MCF 10A (cell line): Measurements from ENCODE around the gene KRT6C. TPM values are rescaled to one million over a fixed set of nuclear protein-coding genes. Genes with fewer than 3 reads are reported as not detected.
A peak's percentile ranks its signal among the peaks of the same experiment; 100 is the strongest.

Source experiments
- BruUV-seq: library from RNA; stranded (reverse); fragments of 400-500 nt; replicated peaks from 2 replicates; lab custom pipeline; 2021; lab: Mats Ljungman, UMichigan
- CTCF ChIA-PET: fragments of 300-600 bp; sonication (Branson Sonifier 250); formaldehyde crosslinking; extraction: SDS; loops from one replicate; lab custom pipeline; 2021; ENCODE audit warnings: antibody characterized with exemption, inconsistent platforms; lab: Yijun Ruan, JAX
- POLR2A ChIA-PET: fragments of 300-600, 350-650 bp; sonication (Branson Sonifier 250); formaldehyde crosslinking; extraction: SDS; loops from one replicate; lab custom pipeline; 2020; ENCODE audit warnings: antibody characterized with exemption, inconsistent platforms; lab: Yijun Ruan, JAX
- DNase-seq: peaks from one replicate; pipeline ENCODE4 v3.0.0-alpha.2; 2018; ENCODE audit not compliant: unreplicated experiment
- H3K27ac Mint-ChIP-seq: one replicate; pipeline ENCODE4 v1.8.0; 2022; ENCODE audit warnings: mild to moderate bottlenecking, low read depth, mixed read lengths; ENCODE audit not compliant: unreplicated experiment
- H3K27me3 Mint-ChIP-seq: one replicate; pipeline ENCODE4 v1.8.0; 2022; ENCODE audit warnings: mixed read lengths; ENCODE audit not compliant: insufficient read depth, unreplicated experiment
- H3K36me3 Mint-ChIP-seq: one replicate; pipeline ENCODE4 v1.8.0; 2022; ENCODE audit warnings: mild to moderate bottlenecking, moderate library complexity, mixed read lengths; ENCODE audit not compliant: insufficient read depth, unreplicated experiment
- H3K4me1 Mint-ChIP-seq: one replicate; pipeline ENCODE4 v1.8.0; 2022; ENCODE audit warnings: mixed read lengths; ENCODE audit not compliant: insufficient read depth, unreplicated experiment
- H3K4me3 Mint-ChIP-seq: one replicate; pipeline ENCODE4 v1.8.0; 2022; ENCODE audit warnings: mild to moderate bottlenecking, moderate library complexity, mixed read lengths; ENCODE audit not compliant: unreplicated experiment
- H3K9me3 Mint-ChIP-seq: one replicate; pipeline ENCODE4 v1.8.0; 2022; ENCODE audit warnings: mixed read lengths; ENCODE audit not compliant: unreplicated experiment
- CTCF ChIP-seq: fragments of 200-600 bp; IDR thresholded peaks from one replicate; pipeline ENCODE4 v1.8.0; 2022; ENCODE audit warnings: antibody characterized with exemption, mild to moderate bottlenecking; ENCODE audit not compliant: unreplicated experiment
- intact Hi-C: fragments of 100-400 bp; cut with micrococcal nuclease; formaldehyde crosslinking; loops from 2 replicates; pipeline ENCODE4 v1.14.1; 2022
- total RNA-seq: library from RNA; stranded (reverse); gene quantifications from 2 replicates; pipeline ENCODE4 v1.2.3, GENCODE V29; 2022

The KRT6C gene
- total RNA-seq, 1 experiment from 2014 or later = 0.19 TPM

DNA sequence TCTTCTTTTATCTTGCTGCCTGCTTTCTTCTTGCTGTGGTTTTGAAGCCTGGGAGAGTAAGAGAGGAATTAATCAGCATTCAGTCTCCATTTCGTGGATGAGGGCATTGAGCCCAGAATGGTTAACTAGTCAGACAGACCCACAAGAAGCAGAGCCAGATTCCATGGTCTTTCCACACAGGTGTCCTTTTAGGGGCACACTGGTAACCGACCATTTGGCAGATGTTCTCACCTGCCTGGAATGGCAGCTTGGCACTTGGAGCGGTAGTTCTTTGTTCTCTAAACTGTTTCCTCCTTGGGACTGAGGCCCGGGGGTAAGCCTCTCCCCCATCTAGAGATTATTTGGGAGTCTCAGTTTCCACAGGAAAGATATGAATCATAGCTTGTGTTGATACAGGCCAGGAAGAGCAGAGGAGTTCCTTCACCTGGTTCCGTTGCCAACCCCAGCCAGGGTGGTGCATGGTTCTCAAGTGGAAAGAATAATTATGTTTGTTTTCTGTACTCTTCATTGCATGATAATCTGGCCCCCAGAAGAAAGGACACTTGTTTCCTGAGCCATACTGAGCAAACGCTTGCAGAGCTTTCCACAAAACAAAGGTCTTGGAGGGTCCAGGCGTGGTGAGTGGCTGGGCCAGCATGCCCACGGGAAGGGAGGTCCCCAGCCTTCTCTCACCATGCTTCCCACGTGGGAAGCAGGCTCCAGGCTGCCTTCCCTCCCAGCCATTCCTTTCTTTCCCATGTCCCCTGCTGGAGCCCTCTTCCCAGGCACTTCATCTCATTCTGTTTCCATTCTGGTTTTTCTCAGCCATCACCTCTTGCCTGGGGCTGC is 37.4 kb downstream of the KRT6C start:
- TF ChIP-seq CTCF = no peak
- no TSS peak for BruUV-seq
- Mint-ChIP-seq H3K27ac (no peak overlapping the region), H3K27me3 (peaks cover 18% of the 10 kb centered on the region), H3K9me3 (no peaks in the 10 kb centered on the region), H3K36me3 (no peaks in the 10 kb centered on the region), H3K4me3 (no peak overlapping the region), H3K4me1 (peaks cover 32% of the 10 kb centered on the region)
- CTCF ChIA-PET = interaction anchor here (0.6 to 1.0 kb wide), 3 partner anchors 63 to 497 kb away, joined by 3 to 4 read pairs (median 4); no protein-coding TSS in a partner anchor
- POLR2A ChIA-PET = interaction anchor here (1.0 kb wide), 1 partner anchor 59 kb away, joined by 5 read pairs; no protein-coding TSS in a partner anchor
- DNase-seq = peak; percentile 83
- intact Hi-C loops = no loop called here

- no peak for TF ChIP-seq CTCF
- intact Hi-C loops = no loop called here
- ChIA-PET POLR2A (interaction anchor here (0.9 to 1.2 kb wide), 3 partner anchors 8 to 59 kb away, joined by 4 to 5 read pairs (median 5); no protein-coding TSS in a partner anchor), CTCF (interaction anchor here (0.6 to 0.7 kb wide), 3 partner anchors 17 to 497 kb away, joined by 3 to 4 read pairs (median 3); no protein-coding TSS in a partner anchor)
- H3K27me3 Mint-ChIP-seq = peaks cover 23% of the 10 kb centered on the region
- no peak for DNase-seq
- no peaks in the 10 kb centered on the region for H3K9me3 Mint-ChIP-seq
- H3K4me3 Mint-ChIP-seq = no peak overlapping the region
- H3K27ac Mint-ChIP-seq = no peak overlapping the region
- BruUV-seq = no TSS peak
- no peaks in the 10 kb centered on the region for H3K36me3 Mint-ChIP-seq
- peaks cover 26% of the 10 kb centered on the region for H3K4me1 Mint-ChIP-seq
Observed at GRCh38 chr12:52435659-52435999, 38.0 kb downstream of the KRT6C start.

- peak; percentile 20 for DNase-seq
- Mint-ChIP-seq H3K9me3 (no peaks in the 10 kb centered on the region), H3K4me3 (no peak overlapping the region), H3K4me1 (peaks cover 25% of the 10 kb centered on the region), H3K27ac (no peak overlapping the region), H3K27me3 (peaks cover 28% of the 10 kb centered on the region), H3K36me3 (no peaks in the 10 kb centered on the region)
- BruUV-seq = no TSS peak
- CTCF ChIA-PET = interaction anchor here (0.7 kb wide), 1 partner anchor 18 kb away, joined by 3 read pairs; no protein-coding TSS in a partner anchor
- intact Hi-C loops = no loop called here
- POLR2A ChIA-PET = interaction anchor here (0.9 to 1.2 kb wide), 2 partner anchors 8 to 18 kb away, joined by 4 to 5 read pairs; no protein-coding TSS in a partner anchor
- TF ChIP-seq CTCF = no peak
Observed at GRCh38 chr12:52434760-52435530, 38.7 kb downstream of the KRT6C start.
